ENCODE measurements around the gene MACC1.

The MACC1 gene, protein sequence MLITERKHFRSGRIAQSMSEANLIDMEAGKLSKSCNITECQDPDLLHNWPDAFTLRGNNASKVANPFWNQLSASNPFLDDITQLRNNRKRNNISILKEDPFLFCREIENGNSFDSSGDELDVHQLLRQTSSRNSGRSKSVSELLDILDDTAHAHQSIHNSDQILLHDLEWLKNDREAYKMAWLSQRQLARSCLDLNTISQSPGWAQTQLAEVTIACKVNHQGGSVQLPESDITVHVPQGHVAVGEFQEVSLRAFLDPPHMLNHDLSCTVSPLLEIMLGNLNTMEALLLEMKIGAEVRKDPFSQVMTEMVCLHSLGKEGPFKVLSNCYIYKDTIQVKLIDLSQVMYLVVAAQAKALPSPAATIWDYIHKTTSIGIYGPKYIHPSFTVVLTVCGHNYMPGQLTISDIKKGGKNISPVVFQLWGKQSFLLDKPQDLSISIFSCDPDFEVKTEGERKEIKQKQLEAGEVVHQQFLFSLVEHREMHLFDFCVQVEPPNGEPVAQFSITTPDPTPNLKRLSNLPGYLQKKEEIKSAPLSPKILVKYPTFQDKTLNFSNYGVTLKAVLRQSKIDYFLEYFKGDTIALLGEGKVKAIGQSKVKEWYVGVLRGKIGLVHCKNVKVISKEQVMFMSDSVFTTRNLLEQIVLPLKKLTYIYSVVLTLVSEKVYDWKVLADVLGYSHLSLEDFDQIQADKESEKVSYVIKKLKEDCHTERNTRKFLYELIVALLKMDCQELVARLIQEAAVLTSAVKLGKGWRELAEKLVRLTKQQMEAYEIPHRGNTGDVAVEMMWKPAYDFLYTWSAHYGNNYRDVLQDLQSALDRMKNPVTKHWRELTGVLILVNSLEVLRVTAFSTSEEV

DNA sequence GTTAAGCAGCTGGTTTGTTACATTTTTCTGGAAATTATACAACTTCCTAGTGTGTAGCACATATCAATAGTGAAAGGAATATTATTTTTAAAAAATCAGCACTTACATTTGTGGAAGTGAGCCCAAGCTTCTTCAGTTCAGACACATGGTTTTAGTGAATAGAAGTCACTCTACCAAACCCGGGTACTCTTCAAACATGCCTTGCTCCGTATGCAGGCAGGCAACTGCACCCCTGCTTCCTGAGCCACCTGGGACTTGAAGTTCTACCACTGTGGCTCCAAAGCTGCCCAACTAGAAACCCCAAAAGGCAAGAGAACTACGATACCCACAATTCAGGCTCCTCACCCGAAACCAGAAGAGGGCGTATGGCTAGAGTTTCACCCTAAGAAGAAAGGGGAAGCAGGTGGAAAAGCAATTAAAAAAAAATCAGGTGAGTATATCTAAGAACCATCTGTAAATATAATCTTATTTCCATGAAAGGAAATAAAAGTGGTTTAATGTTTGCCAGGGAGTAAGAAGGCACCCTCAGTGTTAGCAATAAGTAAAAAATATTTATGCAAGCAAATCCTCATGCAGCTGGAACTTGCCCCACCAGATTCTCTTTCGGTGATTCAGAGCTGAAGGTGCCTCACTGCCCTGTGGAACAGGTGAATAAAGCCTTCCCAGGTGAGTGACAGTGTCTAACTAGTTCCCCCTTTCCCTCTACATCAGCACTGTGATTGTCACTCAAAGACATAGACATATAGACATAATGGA, at the start of gene MACC1:
Gene MACC1 (minus strand): TSS at position 192 of the 756 bp plus-strand sequence. CDS start 55,522 bp downstream, outside the sequence.
- no peak for DNase-seq (ENCODE audit: low read depth, low spot score)

DNA sequence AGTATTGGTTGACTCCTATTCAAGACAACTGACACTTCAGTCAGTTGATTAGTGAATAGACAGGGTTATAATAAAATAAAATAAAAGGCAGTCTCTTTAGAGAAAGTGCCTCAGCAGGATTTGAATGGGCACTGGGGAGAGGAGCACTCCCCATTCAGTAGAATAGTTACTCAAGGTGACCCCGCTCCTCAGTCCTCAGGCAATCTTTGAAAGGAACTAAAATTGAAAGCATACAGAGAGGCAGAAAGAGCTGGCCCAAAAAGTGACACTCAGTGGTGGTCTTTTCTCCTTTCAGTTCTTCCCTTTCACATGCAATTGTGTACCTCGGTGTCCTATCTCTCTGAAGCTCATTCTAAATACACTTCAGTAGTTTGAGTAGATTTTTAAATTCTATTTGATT, 47.4 kb upstream of the MACC1 start:
- DNase-seq (ENCODE audit: low read depth, low spot score) = no peak

DNA sequence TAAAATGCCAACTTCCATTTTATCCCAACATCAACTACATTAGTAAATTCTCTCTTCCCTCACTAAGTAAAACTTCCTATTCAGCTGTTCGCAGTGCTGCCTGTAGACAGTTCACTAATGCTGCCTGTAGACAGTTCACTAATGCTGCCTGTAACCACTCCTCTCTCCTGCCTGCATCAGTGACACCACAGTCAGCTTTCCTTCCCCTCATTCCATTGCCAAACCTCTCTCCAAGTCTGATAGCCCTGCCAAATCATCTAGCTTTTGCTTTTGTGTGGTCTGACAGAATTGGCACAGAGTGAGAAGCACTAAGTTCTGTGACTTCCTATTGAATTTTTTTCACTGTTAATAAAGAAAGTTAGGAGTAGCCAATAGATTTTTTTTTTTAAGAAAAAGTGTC, 43.0 kb upstream of the MACC1 start:
- DNase-seq (ENCODE audit: low read depth, low spot score) = no peak

DNA sequence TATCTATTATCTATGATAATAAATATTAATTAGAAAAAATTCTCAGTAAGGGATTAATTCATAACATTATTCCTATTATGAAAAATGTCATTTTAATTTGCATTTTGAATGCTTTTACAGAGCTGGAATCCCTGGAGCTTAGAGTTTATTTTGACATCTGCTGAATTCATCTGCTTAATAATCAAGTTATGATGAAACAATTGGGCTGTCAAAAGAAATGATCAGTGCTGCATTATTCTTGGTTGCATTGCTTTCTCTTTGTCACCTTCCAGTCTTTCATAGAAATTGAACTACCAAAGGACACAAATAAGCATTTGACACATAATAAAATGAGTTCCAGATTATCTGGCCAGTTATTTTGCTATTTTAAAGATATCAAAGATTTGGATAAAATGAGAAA, 40.0 kb upstream of the MACC1 start:
- DNase-seq (ENCODE audit: low read depth, low spot score) = no peak

DNA sequence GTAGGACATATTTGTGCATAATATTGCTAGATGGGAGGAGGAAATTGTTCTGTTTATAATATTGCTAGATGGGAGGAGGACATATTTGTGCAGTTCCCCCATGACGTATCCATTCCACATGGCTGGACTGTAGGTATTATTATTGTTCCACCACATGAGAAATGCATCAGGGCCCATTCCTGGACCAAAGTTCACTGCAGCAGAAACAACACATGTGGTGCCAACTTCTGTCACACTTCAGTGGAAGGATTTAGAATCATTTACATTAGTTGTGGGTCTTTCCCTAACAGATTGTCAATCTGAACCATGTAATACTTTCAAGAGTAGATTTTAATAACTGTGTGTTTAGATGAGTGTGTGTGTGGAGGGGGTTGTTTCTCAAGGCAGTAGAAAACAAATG, 32.7 kb upstream of the MACC1 start:
- no peak for DNase-seq (ENCODE audit: low read depth, low spot score)

DNA sequence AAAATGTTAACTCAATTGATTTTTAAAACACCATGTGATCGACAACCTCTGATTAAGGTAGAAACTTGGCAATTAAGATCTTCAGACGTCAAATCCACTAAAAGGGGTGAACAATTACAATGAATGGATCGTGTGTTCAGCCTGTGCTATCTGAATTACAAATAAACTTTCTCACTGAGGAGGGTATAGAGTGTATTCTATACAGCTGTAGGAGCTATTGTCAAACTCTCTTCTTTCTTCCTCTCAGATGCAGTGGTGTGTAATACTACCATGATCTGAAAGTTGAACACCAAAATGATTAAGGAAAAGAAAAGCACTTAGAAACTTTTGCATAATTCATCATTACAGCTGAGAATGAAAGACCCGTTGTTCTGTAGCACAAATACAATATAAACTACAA, 32.2 kb upstream of the MACC1 start:
- no peak for DNase-seq (ENCODE audit: low read depth, low spot score)

DNA sequence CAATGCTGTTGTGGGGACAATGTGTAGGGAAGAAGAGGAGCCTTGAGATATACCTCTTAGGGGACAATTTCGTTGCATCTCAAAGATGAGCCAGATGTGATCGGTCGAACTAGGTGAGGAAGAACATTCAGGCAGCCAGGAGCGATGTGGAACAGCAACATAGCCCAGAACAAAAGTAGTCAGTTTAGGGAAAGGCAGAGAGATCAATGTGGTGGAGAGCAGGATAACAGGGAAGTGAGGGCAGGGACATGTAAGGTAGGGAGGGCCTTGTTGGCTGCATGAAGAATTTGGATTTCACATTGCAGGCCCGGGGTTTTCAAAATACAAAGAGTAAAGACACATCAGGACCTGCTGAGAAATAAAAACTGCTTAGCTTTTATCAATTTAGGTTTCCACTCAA, 29.1 kb upstream of the MACC1 start:
- DNase-seq (ENCODE audit: low read depth, low spot score) = no peak

DNA sequence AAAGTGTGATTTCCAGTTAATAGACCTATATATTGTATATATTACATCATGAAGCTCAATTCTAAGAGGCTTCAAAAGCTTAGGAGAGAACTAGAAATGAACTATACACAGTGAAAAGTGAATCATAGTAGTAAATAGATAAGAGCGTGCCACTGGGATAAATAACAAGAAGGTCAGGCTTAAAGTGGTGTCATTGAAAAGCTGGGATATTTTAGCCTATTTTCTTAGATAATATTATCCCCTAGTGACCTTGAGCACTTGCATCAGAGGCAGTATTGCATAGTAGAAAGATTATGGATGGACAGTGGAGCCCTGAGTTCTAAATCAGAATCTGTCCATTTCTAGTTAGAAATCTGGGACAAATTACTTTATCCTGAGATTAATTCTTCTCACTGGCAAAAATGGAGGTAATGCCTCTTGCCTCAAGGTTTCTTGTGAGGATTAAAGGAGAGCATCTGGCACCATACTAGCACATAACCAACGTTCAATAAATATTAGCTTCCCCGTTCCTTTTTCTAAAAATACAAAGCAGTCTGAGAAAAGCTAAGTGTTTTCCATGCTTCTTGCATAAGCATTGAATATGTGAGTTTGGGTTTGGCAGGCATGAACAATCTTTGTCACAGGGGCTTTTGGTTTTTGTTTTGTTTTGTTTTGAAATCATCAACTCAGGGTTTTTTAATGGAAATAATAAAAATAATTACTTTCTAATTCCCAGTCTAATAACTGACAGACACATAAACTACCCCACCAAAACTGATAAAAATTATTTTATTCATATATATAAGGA, 27.3 kb upstream of the MACC1 start:
- no peak for DNase-seq (ENCODE audit: low read depth, low spot score)

DNA sequence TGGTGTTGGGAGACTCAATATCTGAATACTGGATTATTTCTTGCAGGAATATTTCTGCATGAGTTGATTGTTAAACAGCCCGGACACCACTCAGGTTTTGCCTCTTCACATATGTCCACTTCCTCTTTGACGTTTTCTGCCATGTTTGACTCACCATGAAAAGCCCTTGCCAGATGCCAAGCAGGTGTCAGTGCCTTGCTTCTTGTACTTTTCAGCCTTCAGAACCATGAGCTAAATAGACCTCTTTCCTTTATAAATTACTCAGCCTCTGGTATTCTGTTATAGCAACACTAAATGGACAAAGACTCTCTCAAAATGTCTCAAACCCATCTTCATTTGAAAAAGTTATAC, 24.7 kb upstream of the MACC1 start:
- DNase-seq (ENCODE audit: low read depth, low spot score) = no peak

DNA sequence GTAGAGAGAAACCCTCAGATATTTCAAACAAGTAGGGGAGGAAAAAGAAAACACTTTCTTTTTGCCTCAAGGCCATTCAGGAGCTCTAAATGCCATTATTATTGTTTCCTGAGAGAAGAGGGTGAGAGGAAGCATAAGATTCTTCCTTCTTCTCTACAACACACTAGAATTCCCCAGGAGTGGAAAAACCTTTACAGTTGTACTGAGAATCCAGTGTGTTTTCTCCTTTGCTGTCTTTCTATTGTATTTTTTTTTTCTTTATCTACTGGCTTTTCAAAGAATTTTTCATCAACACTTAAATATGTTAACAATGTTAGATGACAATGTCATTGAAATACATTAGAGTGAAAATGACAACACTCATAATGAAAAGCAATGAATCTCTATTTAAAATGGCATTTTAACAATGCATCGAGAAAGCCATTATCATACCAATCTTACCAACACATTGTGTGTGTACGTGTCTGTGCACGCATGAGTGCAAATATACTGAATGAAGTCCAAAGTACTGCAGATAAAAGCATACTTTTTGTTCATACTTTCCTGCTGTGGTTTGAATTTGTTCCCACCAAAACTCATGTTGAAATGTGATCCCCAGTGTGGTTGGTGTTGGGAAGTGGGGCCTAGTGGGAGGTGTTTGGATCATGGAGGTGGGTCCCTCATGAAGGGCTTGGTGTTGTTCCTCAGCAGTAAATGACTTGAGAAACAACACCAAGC, 24.2 kb upstream of the MACC1 start:
- DNase-seq (ENCODE audit: low read depth, low spot score) = no peak

DNA sequence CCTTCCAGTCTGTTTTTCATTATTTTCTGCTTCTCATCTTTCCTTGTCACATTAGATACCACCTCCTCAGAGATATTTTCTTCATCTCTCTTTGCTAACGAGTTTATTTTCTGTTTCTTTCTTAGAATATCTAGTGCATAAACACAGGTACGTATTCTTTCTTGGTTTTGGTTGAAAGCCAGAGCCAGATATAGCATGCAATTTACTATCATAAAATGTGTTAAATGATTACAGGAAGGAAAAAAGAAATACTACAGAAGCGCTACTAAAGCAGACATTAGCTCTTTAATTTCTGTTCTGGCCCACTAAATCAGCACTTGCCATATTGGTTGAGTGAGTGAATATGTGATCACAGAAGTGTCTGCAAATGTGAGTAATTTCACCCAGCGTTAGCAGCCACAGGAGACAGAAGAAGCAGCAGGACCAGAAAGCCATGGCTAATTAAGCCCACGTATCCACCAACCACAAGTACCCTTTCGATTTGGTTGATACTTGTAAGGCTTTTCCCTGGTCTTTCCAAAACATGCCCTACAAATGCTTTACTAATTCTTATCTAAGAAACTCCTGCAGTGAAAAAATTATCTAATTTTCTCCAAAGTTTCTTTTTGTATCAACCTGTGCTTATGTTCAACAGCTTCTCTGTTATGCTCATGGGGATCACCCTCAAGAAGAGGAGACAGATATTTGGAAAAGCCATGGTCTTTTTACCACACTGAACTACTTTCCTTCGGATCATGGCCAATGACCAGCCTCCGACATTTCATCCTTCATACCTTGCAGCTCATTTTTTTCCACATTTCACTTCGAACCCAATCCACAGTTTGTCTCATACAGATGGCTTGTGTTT, 23.1 kb upstream of the MACC1 start:
- no peak for DNase-seq (ENCODE audit: low read depth, low spot score)

DNA sequence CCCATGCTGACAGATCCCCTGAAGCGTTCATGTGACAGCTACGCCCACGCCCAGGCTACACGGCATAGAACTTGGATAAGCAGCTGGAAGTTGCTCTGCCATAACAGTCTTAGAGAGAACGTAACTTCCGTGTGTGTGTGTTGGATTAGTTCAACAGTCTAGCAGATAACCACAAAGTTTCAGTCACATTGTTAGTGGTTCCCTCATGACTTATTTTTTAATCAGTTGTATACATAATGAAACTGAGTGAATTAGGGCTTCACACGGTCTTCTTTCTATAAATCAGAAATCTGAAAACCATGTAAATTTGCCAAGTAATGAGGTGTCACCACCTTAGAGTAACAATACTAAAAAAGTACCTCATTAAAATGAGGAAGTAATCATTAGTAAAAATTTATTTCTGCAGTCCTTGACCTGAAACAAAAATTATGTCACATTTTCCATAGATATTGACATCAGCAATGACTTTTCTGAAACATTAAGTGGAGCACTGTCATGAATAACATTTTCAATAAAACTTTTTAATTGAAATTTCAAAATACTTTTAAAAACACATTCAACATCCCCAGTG, 21.7 kb upstream of the MACC1 start:
- DNase-seq (ENCODE audit: low read depth, low spot score) = no peak

DNA sequence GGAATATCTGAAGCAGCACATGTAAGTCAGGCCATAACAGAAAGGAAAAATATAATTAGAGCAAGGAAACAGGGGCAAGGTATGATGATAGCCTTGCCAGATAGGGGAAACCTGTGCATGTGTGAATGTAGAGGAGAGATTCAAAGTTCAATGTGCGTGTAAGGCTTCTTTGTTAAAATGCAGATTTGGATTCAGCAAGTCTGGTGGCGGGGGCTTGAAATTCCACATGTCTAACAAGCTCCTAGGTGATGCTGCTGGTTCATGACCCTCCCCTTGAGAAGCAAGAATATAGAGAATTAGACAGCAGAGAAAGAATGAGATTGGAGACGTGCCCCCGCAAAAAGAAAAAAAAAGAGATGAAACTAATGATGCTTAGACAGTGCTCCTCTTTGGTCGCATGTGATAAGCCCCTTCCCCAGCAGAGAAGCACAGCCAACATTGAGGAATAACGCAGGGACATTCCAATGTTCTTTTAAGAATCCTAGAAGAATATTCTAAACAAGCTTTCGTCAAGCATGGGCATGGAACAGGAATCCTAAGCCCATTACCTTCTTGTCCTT, 21.1 kb upstream of the MACC1 start:
- no peak for DNase-seq (ENCODE audit: low read depth, low spot score)

DNA sequence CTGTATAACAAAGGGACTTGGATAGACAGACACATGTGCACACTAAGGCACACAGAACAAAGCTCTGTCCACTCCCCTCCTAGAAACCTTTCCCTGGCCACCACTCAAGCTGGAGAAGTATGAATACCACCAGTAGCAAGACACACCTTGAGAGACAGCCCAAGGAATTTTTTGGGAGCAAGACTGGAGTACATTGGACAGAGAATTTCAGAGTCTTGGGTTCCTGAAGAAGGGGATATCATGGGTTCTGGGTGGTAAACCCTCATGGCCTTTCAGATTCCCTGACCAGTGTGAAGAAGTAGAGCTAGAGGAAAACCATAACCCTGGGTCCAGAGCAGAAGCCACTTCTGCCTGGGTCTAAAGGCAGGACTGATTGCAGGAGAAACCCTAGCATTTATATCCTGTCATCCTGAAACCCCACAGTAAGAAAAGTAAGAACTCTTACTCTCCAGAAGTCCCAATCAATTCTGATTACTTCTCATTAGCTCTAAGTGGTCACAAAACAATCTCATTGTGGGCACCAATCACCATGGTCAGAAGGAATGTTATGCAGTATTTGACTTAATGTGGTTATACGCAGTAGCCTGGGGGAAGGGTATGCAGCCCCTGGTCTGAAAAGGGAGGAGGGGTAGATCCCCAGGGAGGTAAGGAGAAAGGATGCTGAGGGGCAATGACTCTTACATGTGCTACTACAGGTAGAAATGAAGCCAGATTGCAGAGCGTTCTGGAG, 20.4 kb upstream of the MACC1 start:
- DNase-seq (ENCODE audit: low read depth, low spot score) = no peak

DNA sequence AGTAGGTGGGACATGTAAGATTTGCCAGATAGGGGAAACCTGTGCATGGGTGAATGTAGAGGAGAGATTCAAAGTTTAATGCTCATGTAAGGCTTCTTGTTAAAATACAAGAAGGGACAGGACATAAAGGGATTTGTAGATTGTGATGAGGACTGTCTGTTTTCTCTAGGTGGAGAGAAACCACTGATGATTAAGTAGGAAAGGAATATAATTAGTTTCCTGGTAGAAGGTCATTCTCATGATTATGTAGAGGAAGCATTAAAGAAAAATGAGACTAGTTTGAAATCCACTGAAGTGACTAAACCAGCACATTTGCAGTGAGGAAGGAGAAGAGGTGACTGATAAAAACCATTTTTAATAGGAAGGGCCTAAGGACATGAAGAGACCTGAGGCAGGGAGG, 19.6 kb upstream of the MACC1 start:
- DNase-seq (ENCODE audit: low read depth, low spot score) = no peak

DNA sequence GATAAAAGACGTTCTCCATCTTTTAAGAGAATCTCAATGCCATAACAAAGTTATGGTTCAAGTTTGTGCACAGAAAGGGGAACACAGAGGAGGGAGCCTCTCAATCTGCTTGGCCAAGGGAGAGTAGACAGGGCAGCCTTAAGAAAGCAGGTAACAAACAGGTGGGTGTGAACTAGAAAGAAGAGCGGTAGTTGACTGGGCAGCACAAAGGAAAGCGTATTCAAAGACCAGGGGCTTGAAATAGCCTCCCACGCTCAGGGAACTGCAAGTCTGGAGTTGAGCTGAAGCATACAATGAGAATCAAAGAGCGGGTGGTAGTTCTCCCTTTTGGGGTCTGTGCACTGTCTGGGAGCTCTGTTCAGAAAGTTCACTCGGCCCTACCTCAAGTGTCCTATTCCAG, 18.9 kb upstream of the MACC1 start:
- DNase-seq (ENCODE audit: low read depth, low spot score) = no peak

DNA sequence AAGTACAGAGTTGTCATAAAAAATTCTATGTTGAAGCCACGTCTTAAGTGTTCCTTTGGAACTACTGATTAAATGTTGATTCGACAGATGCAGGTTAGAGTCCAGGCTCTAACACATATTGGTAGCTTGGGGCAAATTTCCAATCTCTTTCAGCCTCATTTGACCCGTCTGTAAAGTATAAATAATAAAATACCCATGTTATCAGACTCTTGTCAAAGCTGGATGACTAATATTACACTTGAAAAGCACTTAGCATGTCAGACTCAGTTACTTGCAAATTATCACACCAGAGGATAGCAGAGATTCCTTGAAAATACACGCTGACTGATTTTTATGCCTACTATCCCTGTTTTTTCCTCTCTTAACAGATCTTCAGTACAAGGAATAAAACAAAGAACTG, 18.1 kb upstream of the MACC1 start:
- no peak for DNase-seq (ENCODE audit: low read depth, low spot score)

DNA sequence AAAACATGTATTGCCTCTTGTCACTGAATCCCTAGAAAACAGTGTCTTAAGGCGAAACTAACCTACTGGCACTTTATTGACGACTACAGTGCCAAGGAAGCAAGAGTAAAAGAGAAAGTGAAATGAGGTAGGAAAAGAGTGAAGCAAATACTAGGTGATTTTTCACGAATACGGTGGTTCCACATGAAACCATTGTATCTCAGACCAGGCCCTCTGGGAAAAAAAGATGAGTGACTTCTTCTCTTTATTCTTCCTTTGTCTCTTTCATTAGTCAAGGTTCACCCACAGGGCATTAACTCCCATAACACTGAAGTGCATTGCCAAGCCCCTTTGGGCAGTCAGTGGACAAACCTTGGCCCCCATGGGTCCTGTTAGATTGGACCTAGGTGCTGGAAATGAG, 16.2 kb upstream of the MACC1 start:
- DNase-seq (ENCODE audit: low read depth, low spot score) = no peak

DNA sequence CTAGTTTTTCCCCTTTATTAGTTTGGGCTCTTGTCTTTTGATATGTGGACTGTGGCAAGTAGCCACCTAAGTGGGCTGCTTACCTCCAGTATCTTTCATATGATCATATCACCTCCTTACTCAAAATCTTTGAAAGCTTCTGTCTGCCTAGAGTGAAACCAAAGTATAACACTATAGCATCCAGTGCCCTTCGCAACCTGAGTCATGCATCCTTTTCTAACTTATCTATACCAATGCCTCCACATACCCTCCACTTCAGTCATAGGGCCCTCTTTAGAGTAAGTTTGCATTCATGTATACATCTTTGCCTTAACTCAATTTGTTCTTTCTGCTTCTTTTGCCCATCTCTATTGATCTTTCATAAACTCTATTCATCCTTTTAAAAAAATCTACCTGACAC, 15.7 kb upstream of the MACC1 start:
- DNase-seq (ENCODE audit: low read depth, low spot score) = no peak
